CD14-positive monocyte (primary cell): ENCODE results near the gene FRMPD4. TPM values are rescaled to one million over a fixed set of nuclear protein-coding genes. Genes with fewer than 3 reads are reported as not detected.

Experiments used
- DNase-seq, 3 donors: peaks; one replicate each; pipeline ENCODE4 v3.0.0-alpha.2; 2011 to 2022
- H2AFZ ChIP-seq: 2 replicates; pipeline ENCODE4 v1.6.0; 2012; ENCODE audit warnings: mild to moderate bottlenecking, low read depth, low read length, inconsistent platforms; ENCODE audit not compliant: insufficient read depth, poor library complexity, severe bottlenecking
- H3K27ac ChIP-seq, 2 donors: 1 replicate in 1 of 2; 2 replicates in 1 of 2; pipeline ENCODE4 v1.5.1; 2012 to 2013; ENCODE audit warnings: low read length in 2 of 2, control low read depth in 1 of 2, inconsistent platforms in 1 of 2, low read depth in 1 of 2, mild to moderate bottlenecking in 1 of 2
- H3K27me3 ChIP-seq, 2 donors: one replicate each; pipeline versions ENCODE4 v1.6.0 to v1.6.1; 2011 to 2013; ENCODE audit warnings: low read length in 2 of 2; ENCODE audit not compliant: control insufficient read depth in 2 of 2, insufficient read depth in 2 of 2
- H3K36me3 ChIP-seq, 2 donors: replicated peaks in 1 of 2; 1 replicate in 1 of 2; 2 replicates in 1 of 2; pipeline versions ENCODE4 v1.5.1 to v1.6.1; 2012 to 2013; ENCODE audit warnings: low read length in 2 of 2, control low read depth in 1 of 2, inconsistent platforms in 1 of 2, mild to moderate bottlenecking in 1 of 2; ENCODE audit not compliant: insufficient read depth in 2 of 2, control insufficient read depth in 1 of 2
- H3K4me1 ChIP-seq, 2 donors: 1 replicate in 1 of 2; 2 replicates in 1 of 2; pipeline versions ENCODE4 v1.5.1 to v1.6.1; 2012 to 2013; ENCODE audit warnings: low read length in 2 of 2, control low read depth in 1 of 2, inconsistent platforms in 1 of 2, mild to moderate bottlenecking in 1 of 2, moderate library complexity in 1 of 2; ENCODE audit not compliant: insufficient read depth in 2 of 2, control insufficient read depth in 1 of 2
- H3K4me2 ChIP-seq: replicated peaks from 2 replicates; pipeline ENCODE3; 2012; ENCODE audit warnings: low read length, moderate library complexity, mild to moderate bottlenecking; ENCODE audit not compliant: poor library complexity, severe bottlenecking; ENCODE audit errors: extremely low read depth
- H3K4me3 ChIP-seq, 3 experiments: fragments of 200-600 bp in 1 of 3; sonication (generic) in 1 of 3; replicated peaks in 1 of 3; 1 replicate in 2 of 3; 2 replicates in 1 of 3; pipeline ENCODE4 v1.5.1; 2011 to 2013; ENCODE audit warnings: low read length in 3 of 3, mild to moderate bottlenecking in 3 of 3, control low read depth in 2 of 3, low read depth in 2 of 3, inconsistent platforms in 1 of 3, moderate library complexity in 1 of 3
- H3K79me2 ChIP-seq: 2 replicates; pipeline ENCODE4 v1.6.0; 2012; ENCODE audit warnings: mild to moderate bottlenecking, control low read depth, inconsistent platforms, low read length, moderate library complexity; ENCODE audit not compliant: insufficient read depth
- H3K9ac ChIP-seq: 2 replicates; pipeline ENCODE4 v1.6.0; 2017; ENCODE audit warnings: low read length, mild to moderate bottlenecking; ENCODE audit not compliant: insufficient read depth, poor library complexity, severe bottlenecking
- H3K9me3 ChIP-seq, 2 donors: replicated peaks in 1 of 2; 1 replicate in 1 of 2; 2 replicates in 1 of 2; pipeline versions ENCODE4 v1.5.1 to v1.6.1; 2012 to 2013; ENCODE audit warnings: low read length in 2 of 2, control low read depth in 1 of 2; ENCODE audit not compliant: control insufficient read depth in 1 of 2, insufficient read depth in 1 of 2
- H4K20me1 ChIP-seq: 2 replicates; pipeline ENCODE4 v1.6.0; 2012; ENCODE audit warnings: mild to moderate bottlenecking, low read length, control low read depth, moderate library complexity; ENCODE audit not compliant: insufficient read depth
- H3K27ac Mint-ChIP-seq, 7 donors: one replicate each; pipeline ENCODE4 v1.8.0; 2020; ENCODE audit warnings: mild to moderate bottlenecking in 7 of 7, mixed read lengths in 7 of 7, moderate library complexity in 6 of 7, inconsistent platforms in 2 of 7
- H3K27me3 Mint-ChIP-seq, 3 donors: one replicate each; pipeline ENCODE4 v1.8.0; 2021 to 2022; ENCODE audit warnings: low read depth in 3 of 3, mild to moderate bottlenecking in 3 of 3, mixed read lengths in 3 of 3, moderate library complexity in 3 of 3, inconsistent platforms in 1 of 3
- H3K36me3 Mint-ChIP-seq, 2 donors: one replicate each; pipeline ENCODE4 v1.8.0; 2020; ENCODE audit warnings: mixed read lengths in 2 of 2, inconsistent platforms in 1 of 2, mild to moderate bottlenecking in 1 of 2
- H3K4me1 Mint-ChIP-seq: one replicate; pipeline ENCODE4 v1.8.0; 2020; ENCODE audit warnings: mild to moderate bottlenecking, mixed read lengths
- H3K4me3 Mint-ChIP-seq, 2 donors: one replicate each; pipeline ENCODE4 v1.8.0; 2020; ENCODE audit warnings: mild to moderate bottlenecking in 2 of 2, mixed read lengths in 2 of 2, moderate library complexity in 1 of 2
- H3K9me3 Mint-ChIP-seq, 7 donors: one replicate each; pipeline ENCODE4 v1.8.0; 2020 to 2022; ENCODE audit warnings: mixed read lengths in 7 of 7, mild to moderate bottlenecking in 6 of 7, moderate library complexity in 6 of 7, inconsistent platforms in 2 of 7
- CTCF ChIP-seq: fragments of 200-600 bp; IDR thresholded peaks from one replicate; pipeline ENCODE4 v1.8.0; 2022; ENCODE audit warnings: antibody characterized with exemption, mild to moderate bottlenecking
- WGBS: methylation state at CpG from one replicate; pipeline ENCODE4 v1.1.5; 2013; ENCODE audit warnings: missing lambda C conversion rate; ENCODE audit not compliant: insufficient coverage; 5-methylcytosine and 5-hydroxymethylcytosine counted together
- intact Hi-C, 2 donors: fragments of 100-400 bp; cut with micrococcal nuclease; formaldehyde crosslinking; loops; one replicate each; pipeline versions ENCODE4 v1.15.0 to v1.15.1; 2023
- polyA plus RNA-seq, 3 donors: library from polyadenylated mRNA; depleted of rRNA in 1 of 3; unstranded in 2 of 3; stranded (reverse) in 1 of 3; fragments of 300-500 nt in 2 of 3; fragments of >200 nt in 1 of 3; fragmentation: Illumina TruSeq in 2 of 3; gene quantifications; 1 replicate in 2 of 3; 2 replicates in 1 of 3; pipeline ENCODE4 v1.2.3, GENCODE V29; 2012 to 2021

The FRMPD4 gene
- polyA plus RNA-seq, 3 donors: not detected

- Mint-ChIP-seq H3K4me3 (no peak overlapping the region), H3K9me3 (peaks cover 0 to 3% (median 0%) of the 10 kb centered on the region in 7 donors), H3K36me3 (no peaks in the 10 kb centered on the region), H3K4me1 (no peaks in the 10 kb centered on the region), H3K27ac (no peak overlapping the region), H3K27me3 (peaks cover 0 to 2% (median 1%) of the 10 kb centered on the region in 3 donors)
- Histone ChIP-seq H4K20me1 (no peaks in the 10 kb centered on the region), H3K79me2 (no peaks in the 10 kb centered on the region), H2AFZ (no peak overlapping the region), H3K36me3 (no peaks in the 10 kb centered on the region), H3K27me3 (no peaks in the 10 kb centered on the region), H3K4me3 (no peak overlapping the region), H3K9ac (no peak overlapping the region), H3K27ac (no peak overlapping the region), H3K4me1 (no peaks in the 10 kb centered on the region), H3K4me2 (no peak overlapping the region), H3K9me3 (no peaks in the 10 kb centered on the region)
- no peak for DNase-seq
- intact Hi-C loops: no loop called here
- TF ChIP-seq CTCF: no peak
Measured at GRCh38 chrX:12314651-12315050, 176.4 kb downstream of the FRMPD4 start.

- Histone ChIP-seq H3K27me3 (no peaks in the 10 kb centered on the region), H3K4me1 (no peaks in the 10 kb centered on the region), H3K36me3 (no peaks in the 10 kb centered on the region), H3K27ac (no peak overlapping the region), H3K4me2 (no peak overlapping the region), H3K79me2 (no peaks in the 10 kb centered on the region), H3K9ac (no peak overlapping the region), H3K9me3 (no peaks in the 10 kb centered on the region), H2AFZ (no peak overlapping the region), H4K20me1 (no peaks in the 10 kb centered on the region), H3K4me3 (no peak overlapping the region)
- no CpG with 5 or more reads among the region's 2 CpGs for WGBS
- H3K36me3 Mint-ChIP-seq: no peaks in the 10 kb centered on the region
- peaks cover 0 to 2% (median 1%) of the 10 kb centered on the region in 3 donors for H3K27me3 Mint-ChIP-seq
- intact Hi-C loops: no loop called here
- peaks cover 0 to 3% (median 0%) of the 10 kb centered on the region in 7 donors for H3K9me3 Mint-ChIP-seq
- no peak for DNase-seq
- no peak for TF ChIP-seq CTCF
- no peak overlapping the region for H3K27ac Mint-ChIP-seq
- H3K4me3 Mint-ChIP-seq: no peak overlapping the region
- H3K4me1 Mint-ChIP-seq: no peaks in the 10 kb centered on the region
Measured at GRCh38 chrX:12315526-12315925, 177.3 kb downstream of the FRMPD4 start.
